Measurements from ENCODE around the gene POLR3G.
A peak's percentile ranks its signal among the peaks of the same experiment; 100 is the strongest.

POLR3G gene

GRCh38 chr5:90504743-90505142 lies 30.1 kb downstream of the POLR3G start:
- H3K9me3 ChIP-seq (ENCODE audit: control insufficient read depth, insufficient read depth, low read length): no peaks in the 10 kb centered on the region
- H3K27ac ChIP-seq (ENCODE audit: low read depth, low read length): no peak overlapping the region
- no peaks in the 10 kb centered on the region for H3K27me3 ChIP-seq (ENCODE audit: control insufficient read depth, insufficient read depth, low read length)
- no peak overlapping the region for H3K4me3 ChIP-seq (ENCODE audit: low read depth, low read length)
- H3K4me1 ChIP-seq (ENCODE audit: control insufficient read depth, insufficient read depth, low read length): no peaks in the 10 kb centered on the region
- H3K36me3 ChIP-seq (ENCODE audit: control insufficient read depth, insufficient read depth, low read length): peaks cover 91% of the 10 kb centered on the region
- no peak overlapping the region for H3K9ac ChIP-seq (ENCODE audit: low read depth, low read length)

- Histone ChIP-seq H3K36me3 (ENCODE audit: control insufficient read depth, insufficient read depth, low read length) (peaks cover 86% of the 10 kb centered on the region), H3K27me3 (ENCODE audit: control insufficient read depth, insufficient read depth, low read length) (no peaks in the 10 kb centered on the region), H3K27ac (ENCODE audit: low read depth, low read length) (no peak overlapping the region), H3K9me3 (ENCODE audit: control insufficient read depth, insufficient read depth, low read length) (no peaks in the 10 kb centered on the region), H3K4me1 (ENCODE audit: control insufficient read depth, insufficient read depth, low read length) (no peaks in the 10 kb centered on the region), H3K9ac (ENCODE audit: low read depth, low read length) (no peak overlapping the region), H3K4me3 (ENCODE audit: low read depth, low read length) (no peak overlapping the region)
Observed at GRCh38 chr5:90506221-90506620, 31.6 kb downstream of the POLR3G start.

GRCh38 chr5:90510438-90510837 lies 35.8 kb downstream of the POLR3G start:
- Histone ChIP-seq H3K9ac (ENCODE audit: low read depth, low read length) (no peak overlapping the region), H3K36me3 (ENCODE audit: control insufficient read depth, insufficient read depth, low read length) (peaks cover 69% of the 10 kb centered on the region), H3K27me3 (ENCODE audit: control insufficient read depth, insufficient read depth, low read length) (no peaks in the 10 kb centered on the region), H3K4me3 (ENCODE audit: low read depth, low read length) (no peak overlapping the region), H3K27ac (ENCODE audit: low read depth, low read length) (no peak overlapping the region), H3K4me1 (ENCODE audit: control insufficient read depth, insufficient read depth, low read length) (peaks cover 5% of the 10 kb centered on the region; the same call in 1 of the 2 replicates), H3K9me3 (ENCODE audit: control insufficient read depth, insufficient read depth, low read length) (no peaks in the 10 kb centered on the region)

GRCh38 chr5:90514520-90514919 lies 39.9 kb downstream of the POLR3G start:
- no peaks in the 10 kb centered on the region for H3K9me3 ChIP-seq (ENCODE audit: control insufficient read depth, insufficient read depth, low read length)
- H3K4me1 ChIP-seq (ENCODE audit: control insufficient read depth, insufficient read depth, low read length): peaks cover 5% of the 10 kb centered on the region; the same call in 1 of the 2 replicates
- H3K27ac ChIP-seq (ENCODE audit: low read depth, low read length): no peak overlapping the region
- H3K36me3 ChIP-seq (ENCODE audit: control insufficient read depth, insufficient read depth, low read length): peaks cover 42% of the 10 kb centered on the region
- H3K27me3 ChIP-seq (ENCODE audit: control insufficient read depth, insufficient read depth, low read length): no peaks in the 10 kb centered on the region
- no peak overlapping the region for H3K4me3 ChIP-seq (ENCODE audit: low read depth, low read length)
- no peak overlapping the region for H3K9ac ChIP-seq (ENCODE audit: low read depth, low read length)

- Histone ChIP-seq H3K27me3 (ENCODE audit: control insufficient read depth, insufficient read depth, low read length) (no peaks in the 10 kb centered on the region), H3K9ac (ENCODE audit: low read depth, low read length) (no peak overlapping the region), H3K4me3 (ENCODE audit: low read depth, low read length) (no peak overlapping the region), H3K9me3 (ENCODE audit: control insufficient read depth, insufficient read depth, low read length) (no peaks in the 10 kb centered on the region), H3K4me1 (ENCODE audit: control insufficient read depth, insufficient read depth, low read length) (peaks cover 3% of the 10 kb centered on the region; the same call in 1 of the 2 replicates), H3K36me3 (ENCODE audit: control insufficient read depth, insufficient read depth, low read length) (peaks cover 46% of the 10 kb centered on the region), H3K27ac (ENCODE audit: low read depth, low read length) (no peak overlapping the region)
Observed at GRCh38 chr5:90518661-90519060, 44.0 kb downstream of the POLR3G start.

- no peaks in the 10 kb centered on the region for H3K27me3 ChIP-seq (ENCODE audit: control insufficient read depth, insufficient read depth, low read length)
- H3K4me3 ChIP-seq (ENCODE audit: low read depth, low read length): no peak overlapping the region
- no peak overlapping the region for H3K27ac ChIP-seq (ENCODE audit: low read depth, low read length)
- H3K36me3 ChIP-seq (ENCODE audit: control insufficient read depth, insufficient read depth, low read length): peaks cover 50% of the 10 kb centered on the region
- H3K9ac ChIP-seq (ENCODE audit: low read depth, low read length): no peak overlapping the region
- H3K4me1 ChIP-seq (ENCODE audit: control insufficient read depth, insufficient read depth, low read length): no peaks in the 10 kb centered on the region
- H3K9me3 ChIP-seq (ENCODE audit: control insufficient read depth, insufficient read depth, low read length): no peaks in the 10 kb centered on the region
Observed at GRCh38 chr5:90519081-90519480, 44.4 kb downstream of the POLR3G start.

GRCh38 chr5:90528601-90529193 lies 54.0 kb downstream of the POLR3G start:
- peak overlapping the region; percentile 92 for H3K4me3 ChIP-seq (ENCODE audit: low read depth, low read length)
- H3K4me1 ChIP-seq (ENCODE audit: control insufficient read depth, insufficient read depth, low read length): peaks cover 18% of the 10 kb centered on the region
- peak overlapping the region; percentile 81 for H3K9ac ChIP-seq (ENCODE audit: low read depth, low read length)
- peak overlapping the region; percentile 86 for H3K27ac ChIP-seq (ENCODE audit: low read depth, low read length)
- peaks cover 12% of the 10 kb centered on the region for H3K36me3 ChIP-seq (ENCODE audit: control insufficient read depth, insufficient read depth, low read length)
- H3K27me3 ChIP-seq (ENCODE audit: control insufficient read depth, insufficient read depth, low read length): no peaks in the 10 kb centered on the region
- H3K9me3 ChIP-seq (ENCODE audit: control insufficient read depth, insufficient read depth, low read length): no peaks in the 10 kb centered on the region

GRCh38 chr5:90529194-90529938 lies 54.7 kb downstream of the POLR3G start, which contains the start of gene LYSMD3:
Gene LYSMD3, minus strand, starts transcription at chr5:90529584. Its CDS starts 4,295 bp downstream, at chr5:90525289.
- H3K4me1 ChIP-seq (ENCODE audit: control insufficient read depth, insufficient read depth, low read length): peaks cover 18% of the 10 kb centered on the region
- peak within 1 kb of the TSS; percentile 81 for H3K9ac ChIP-seq (ENCODE audit: low read depth, low read length)
- H3K27me3 ChIP-seq (ENCODE audit: control insufficient read depth, insufficient read depth, low read length): no peaks in the 10 kb centered on the region
- H3K36me3 ChIP-seq (ENCODE audit: control insufficient read depth, insufficient read depth, low read length): peaks cover 6% of the 10 kb centered on the region; the same call in 1 of the 2 replicates
- H3K27ac ChIP-seq (ENCODE audit: low read depth, low read length): peak within 1 kb of the TSS; percentile 86
- H3K9me3 ChIP-seq (ENCODE audit: control insufficient read depth, insufficient read depth, low read length): no peaks in the 10 kb centered on the region
- H3K4me3 ChIP-seq (ENCODE audit: low read depth, low read length): peak within 1 kb of the TSS; percentile 92

GRCh38 chr5:90529939-90530677 lies 55.4 kb downstream of the POLR3G start:
- Histone ChIP-seq H3K36me3 (ENCODE audit: control insufficient read depth, insufficient read depth, low read length) (peaks cover under 1% of the 10 kb centered on the region; the same call in 1 of the 2 replicates), H3K27ac (ENCODE audit: low read depth, low read length) (peak overlapping the region; percentile 85), H3K27me3 (ENCODE audit: control insufficient read depth, insufficient read depth, low read length) (no peaks in the 10 kb centered on the region)

GRCh38 chr5:90530736-90531487 lies 56.2 kb downstream of the POLR3G start:
- H3K4me3 ChIP-seq (ENCODE audit: low read depth, low read length): peak overlapping the region; percentile 92; the same call in 1 of the 2 replicates
- no peak overlapping the region for H3K9ac ChIP-seq (ENCODE audit: low read depth, low read length)
- H3K9me3 ChIP-seq (ENCODE audit: control insufficient read depth, insufficient read depth, low read length): no peaks in the 10 kb centered on the region
- no peaks in the 10 kb centered on the region for H3K36me3 ChIP-seq (ENCODE audit: control insufficient read depth, insufficient read depth, low read length)
- no peaks in the 10 kb centered on the region for H3K27me3 ChIP-seq (ENCODE audit: control insufficient read depth, insufficient read depth, low read length)
- H3K4me1 ChIP-seq (ENCODE audit: control insufficient read depth, insufficient read depth, low read length): peaks cover 18% of the 10 kb centered on the region
- peak overlapping the region; percentile 85 for H3K27ac ChIP-seq (ENCODE audit: low read depth, low read length)

More at GRCh38 chr5:90529939-90530677, 55.4 kb downstream of the POLR3G start:
- Histone ChIP-seq H3K9ac (ENCODE audit: low read depth, low read length) (peak overlapping the region; percentile 65), H3K9me3 (ENCODE audit: control insufficient read depth, insufficient read depth, low read length) (no peaks in the 10 kb centered on the region), H3K4me3 (ENCODE audit: low read depth, low read length) (peak overlapping the region; percentile 92), H3K4me1 (ENCODE audit: control insufficient read depth, insufficient read depth, low read length) (peaks cover 18% of the 10 kb centered on the region)
